B cell (primary cell): Measurements from ENCODE around the gene AQP6.

Experiments
- EZH2 ChIP-seq: IDR thresholded peaks from 2 replicates; pipeline ENCODE4 v1.6.1; 2012; ENCODE audit warnings: borderline replicate concordance, low read depth, mild to moderate bottlenecking, moderate library complexity, low read length; ENCODE audit not compliant: insufficient read depth, poor library complexity, severe bottlenecking
- TF ChIP-seq, protein P1 (sequence below): fragments of 200-600 bp; IDR thresholded peaks from one replicate; pipeline ENCODE4 v1.8.0; 2022; ENCODE audit warnings: antibody characterized with exemption, mild to moderate bottlenecking

GRCh38 chr12:49953151-49953550 lies 19.6 kb upstream of the AQP6 start:
- TF ChIP-seq, protein P1, sequence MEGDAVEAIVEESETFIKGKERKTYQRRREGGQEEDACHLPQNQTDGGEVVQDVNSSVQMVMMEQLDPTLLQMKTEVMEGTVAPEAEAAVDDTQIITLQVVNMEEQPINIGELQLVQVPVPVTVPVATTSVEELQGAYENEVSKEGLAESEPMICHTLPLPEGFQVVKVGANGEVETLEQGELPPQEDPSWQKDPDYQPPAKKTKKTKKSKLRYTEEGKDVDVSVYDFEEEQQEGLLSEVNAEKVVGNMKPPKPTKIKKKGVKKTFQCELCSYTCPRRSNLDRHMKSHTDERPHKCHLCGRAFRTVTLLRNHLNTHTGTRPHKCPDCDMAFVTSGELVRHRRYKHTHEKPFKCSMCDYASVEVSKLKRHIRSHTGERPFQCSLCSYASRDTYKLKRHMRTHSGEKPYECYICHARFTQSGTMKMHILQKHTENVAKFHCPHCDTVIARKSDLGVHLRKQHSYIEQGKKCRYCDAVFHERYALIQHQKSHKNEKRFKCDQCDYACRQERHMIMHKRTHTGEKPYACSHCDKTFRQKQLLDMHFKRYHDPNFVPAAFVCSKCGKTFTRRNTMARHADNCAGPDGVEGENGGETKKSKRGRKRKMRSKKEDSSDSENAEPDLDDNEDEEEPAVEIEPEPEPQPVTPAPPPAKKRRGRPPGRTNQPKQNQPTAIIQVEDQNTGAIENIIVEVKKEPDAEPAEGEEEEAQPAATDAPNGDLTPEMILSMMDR: no peak
- TF ChIP-seq EZH2: no peak
